ENCODE measurements around the gene MRPL53.

GRCh38 chr2:74489906-74490305 lies 17.4 kb upstream of the MRPL53 start:
- TF ChIP-seq, protein P1, sequence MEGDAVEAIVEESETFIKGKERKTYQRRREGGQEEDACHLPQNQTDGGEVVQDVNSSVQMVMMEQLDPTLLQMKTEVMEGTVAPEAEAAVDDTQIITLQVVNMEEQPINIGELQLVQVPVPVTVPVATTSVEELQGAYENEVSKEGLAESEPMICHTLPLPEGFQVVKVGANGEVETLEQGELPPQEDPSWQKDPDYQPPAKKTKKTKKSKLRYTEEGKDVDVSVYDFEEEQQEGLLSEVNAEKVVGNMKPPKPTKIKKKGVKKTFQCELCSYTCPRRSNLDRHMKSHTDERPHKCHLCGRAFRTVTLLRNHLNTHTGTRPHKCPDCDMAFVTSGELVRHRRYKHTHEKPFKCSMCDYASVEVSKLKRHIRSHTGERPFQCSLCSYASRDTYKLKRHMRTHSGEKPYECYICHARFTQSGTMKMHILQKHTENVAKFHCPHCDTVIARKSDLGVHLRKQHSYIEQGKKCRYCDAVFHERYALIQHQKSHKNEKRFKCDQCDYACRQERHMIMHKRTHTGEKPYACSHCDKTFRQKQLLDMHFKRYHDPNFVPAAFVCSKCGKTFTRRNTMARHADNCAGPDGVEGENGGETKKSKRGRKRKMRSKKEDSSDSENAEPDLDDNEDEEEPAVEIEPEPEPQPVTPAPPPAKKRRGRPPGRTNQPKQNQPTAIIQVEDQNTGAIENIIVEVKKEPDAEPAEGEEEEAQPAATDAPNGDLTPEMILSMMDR (IDR thresholded peaks at IDR 0.05), result no peak
- no peak for TF ChIP-seq POLR2A (IDR thresholded peaks at IDR 0.05)

All from body of pancreas (tissue), 4 donors.